Measurements from ENCODE around the gene IQSEC1.

IQSEC1 gene

DNA sequence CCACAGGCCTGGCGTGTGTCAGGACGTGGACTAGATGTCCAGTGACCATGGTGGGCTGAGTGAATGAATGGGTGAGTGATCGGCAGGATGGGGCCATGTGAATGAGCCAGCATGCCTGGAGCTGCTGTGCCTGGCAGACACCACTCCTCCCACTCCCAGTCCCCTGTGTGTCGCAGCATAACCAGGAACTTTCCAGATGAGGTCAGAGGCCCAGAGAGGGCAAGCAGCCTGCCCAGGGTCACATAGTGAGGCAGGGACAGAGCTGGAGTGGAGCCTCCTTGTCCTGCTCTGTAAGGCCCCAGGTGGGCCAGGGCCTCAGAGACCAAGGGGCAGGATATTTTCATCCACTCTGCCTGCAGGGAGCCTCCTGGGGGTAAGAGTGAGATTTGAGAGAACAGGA lies 6.4 kb downstream of the IQSEC1 start:
- no peak for DNase-seq

DNA sequence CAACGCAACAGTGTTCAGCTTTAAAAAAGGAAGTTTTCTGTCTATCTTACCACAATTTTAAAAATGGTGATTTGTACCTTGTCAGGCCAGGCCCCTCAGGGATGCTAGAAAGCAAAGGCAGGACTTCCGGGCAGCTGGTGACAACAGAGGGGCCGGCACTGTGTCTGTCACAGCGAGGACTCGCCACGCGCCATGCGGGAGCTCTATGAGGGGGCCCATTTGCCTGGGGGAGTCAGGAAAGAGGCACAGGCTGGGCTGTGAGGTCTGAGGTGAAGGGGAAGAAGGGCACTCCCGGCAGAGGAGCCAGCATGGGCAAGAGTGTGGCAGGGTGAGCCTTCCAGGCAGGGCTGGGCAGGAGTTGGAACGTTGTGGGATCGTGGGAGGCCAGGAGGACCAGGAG lies 7.0 kb downstream of the IQSEC1 start:
- no peak for DNase-seq

- DNase-seq = no peak
These were observed 7.5 kb downstream of the IQSEC1 start for GRCh38 chr3:13065727-13066126.

DNA sequence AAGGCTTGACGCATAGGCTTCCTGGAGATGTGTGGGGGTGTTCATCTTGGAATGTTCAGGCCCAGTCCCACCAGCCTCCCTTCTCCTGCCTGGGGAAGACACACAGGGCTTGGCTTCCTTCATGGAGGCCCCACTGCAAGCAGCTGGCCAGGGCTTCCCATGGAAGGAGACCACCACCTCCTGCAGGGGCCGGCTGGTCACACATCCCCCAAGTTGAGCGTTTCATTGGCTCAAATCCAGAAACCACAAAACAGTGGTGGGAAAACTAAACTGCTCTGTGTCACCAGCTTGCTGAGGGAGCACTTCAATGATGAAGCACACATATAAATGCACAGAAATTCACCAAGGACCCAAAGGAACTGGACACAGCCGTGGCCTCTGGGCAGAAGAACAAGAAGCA lies 8.3 kb downstream of the IQSEC1 start:
- no peak for DNase-seq

GRCh38 chr3:13064159-13064868 lies 8.9 kb downstream of the IQSEC1 start:
- DNase-seq = no peak

- no peak for DNase-seq
These were observed 10.0 kb downstream of the IQSEC1 start for GRCh38 chr3:13063225-13063624.

- DNase-seq = no peak
These were observed 10.6 kb downstream of the IQSEC1 start for GRCh38 chr3:13062647-13063046.

DNA sequence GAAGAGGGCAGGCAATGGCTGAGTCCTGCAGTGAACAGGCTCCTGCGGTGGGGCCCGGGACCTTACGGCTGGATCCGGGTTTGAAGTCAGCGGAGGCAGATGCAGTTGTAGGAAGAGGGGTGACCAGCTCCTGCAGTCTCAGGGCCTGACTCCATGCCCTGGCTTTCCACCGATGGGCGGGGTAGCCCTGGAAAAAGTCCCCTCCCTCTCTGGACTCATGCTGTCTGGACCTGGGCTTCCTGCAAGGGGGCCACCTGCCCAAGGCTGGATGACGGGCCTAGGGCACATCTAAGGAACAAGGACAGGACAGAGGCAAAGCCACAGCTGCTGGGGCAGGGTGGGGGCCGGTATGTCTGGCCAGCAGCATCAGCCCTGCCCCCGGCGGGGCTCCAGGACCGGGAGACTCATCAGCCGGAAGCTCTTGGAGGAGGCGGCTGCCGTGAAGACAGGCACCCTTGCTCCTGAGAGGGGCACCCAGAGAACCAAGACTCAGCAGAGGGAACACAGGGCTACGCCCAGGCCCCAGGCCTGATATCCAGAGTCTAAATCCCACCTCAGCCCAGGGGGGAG lies 12.8 kb downstream of the IQSEC1 start:
- no peak for DNase-seq

- no peak for DNase-seq
These were observed 14.7 kb downstream of the IQSEC1 start for GRCh38 chr3:13058346-13059120.

DNA sequence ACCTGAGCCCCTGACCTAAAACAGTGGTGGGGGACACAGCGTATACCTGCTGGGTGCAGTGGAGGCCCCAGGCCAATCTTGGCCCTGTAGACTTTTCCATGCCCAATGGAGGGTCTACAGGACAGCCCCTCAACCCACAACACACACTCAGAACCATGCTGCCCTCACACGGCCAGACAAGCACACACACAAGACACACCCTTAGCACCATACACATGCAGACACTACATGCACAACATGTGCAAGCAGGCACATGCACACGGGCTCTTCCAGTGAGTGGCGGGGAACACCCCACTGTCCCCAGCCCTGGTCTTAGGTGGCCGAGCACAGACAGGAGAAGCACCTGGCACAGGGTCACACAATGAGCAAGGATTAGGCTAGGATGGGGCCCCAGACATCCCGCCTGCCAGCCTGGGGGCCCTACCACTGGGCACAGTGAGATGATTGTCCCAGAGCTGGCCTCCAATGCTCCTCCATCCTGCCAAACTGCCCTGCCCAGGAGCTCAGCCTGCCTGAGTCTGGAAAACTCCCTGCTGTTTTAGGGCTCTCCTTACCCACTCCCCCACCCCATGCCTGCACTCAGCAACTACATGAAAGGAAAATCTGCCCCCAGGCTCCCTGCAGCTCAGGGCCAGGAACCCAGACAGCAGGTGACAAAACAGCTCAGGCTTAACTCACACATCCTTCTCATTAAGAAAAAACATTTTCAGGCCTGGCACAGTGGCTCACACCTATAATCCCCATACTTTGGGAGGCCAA lies 15.8 kb downstream of the IQSEC1 start:
- no peak for DNase-seq

- no peak for DNase-seq
These were observed 17.6 kb downstream of the IQSEC1 start for GRCh38 chr3:13055634-13056033.

DNA sequence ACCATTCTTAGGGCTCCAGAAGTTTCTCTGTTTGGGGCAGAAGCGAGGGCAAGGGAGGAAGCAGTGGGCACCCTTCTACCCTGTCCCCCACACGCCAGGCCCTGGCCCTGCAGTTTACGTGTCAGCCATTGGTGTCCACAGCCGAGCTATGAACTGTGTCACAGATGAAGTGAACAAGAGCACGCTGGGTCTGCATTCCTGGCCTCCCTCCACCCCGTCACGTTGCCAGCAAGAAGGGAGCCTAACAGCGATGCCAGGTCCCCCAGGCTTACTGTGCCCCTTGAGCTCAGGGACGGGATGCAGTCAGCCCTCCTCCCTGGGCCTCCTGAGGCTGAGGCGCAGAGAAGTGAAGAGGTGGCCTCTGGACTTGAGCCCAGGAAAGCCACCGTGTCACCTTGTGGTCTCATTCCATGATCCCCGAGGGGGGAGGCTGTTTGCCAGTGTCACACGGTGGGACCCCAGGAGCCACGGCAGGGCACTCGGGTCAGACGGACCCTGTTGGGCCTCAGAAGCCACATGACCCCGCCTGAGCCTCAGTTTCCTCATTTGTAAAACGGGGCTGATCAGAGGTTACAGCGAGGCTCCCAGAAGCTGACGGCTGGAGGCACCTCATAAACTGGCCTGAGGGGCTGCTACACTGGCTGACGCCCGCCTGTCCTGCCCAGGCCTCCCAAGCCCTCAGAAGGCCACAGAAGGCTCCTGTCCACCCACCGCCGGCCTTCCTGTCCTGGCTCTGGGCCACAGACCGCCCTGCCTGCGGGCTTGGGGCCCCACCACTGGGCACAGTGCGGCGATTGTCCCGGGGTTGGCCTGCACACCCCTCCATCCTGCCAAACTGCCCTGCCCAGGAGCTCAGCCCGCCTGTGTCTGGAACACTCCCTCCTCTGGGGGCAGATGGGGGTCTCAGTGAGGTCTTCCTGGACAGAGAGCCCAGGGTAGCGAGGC lies 18.6 kb downstream of the IQSEC1 start:
- DNase-seq = no peak

GRCh38 chr3:13053893-13054292 lies 19.3 kb downstream of the IQSEC1 start:
- no peak for DNase-seq

DNA sequence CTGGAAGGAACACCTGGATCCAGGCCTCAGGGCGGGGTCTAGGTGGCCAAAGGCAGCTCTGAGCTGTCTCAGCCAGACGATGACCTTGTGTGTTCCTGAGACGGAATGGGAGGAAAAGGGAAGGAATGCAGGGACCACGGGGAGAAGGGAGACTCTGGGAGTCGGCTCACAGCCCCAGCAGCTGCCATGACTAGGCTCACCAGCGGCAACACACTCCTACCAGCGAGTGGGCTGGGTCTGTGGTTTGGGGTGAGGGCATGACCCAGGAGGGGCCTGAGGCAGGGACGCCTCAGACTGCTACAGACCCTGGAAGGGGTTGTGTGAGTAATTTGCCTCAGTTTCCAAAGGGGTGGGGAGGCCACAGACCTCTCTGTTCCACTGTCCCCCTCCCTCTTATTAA lies 19.8 kb downstream of the IQSEC1 start:
- DNase-seq = no peak

- no peak for DNase-seq
These were observed 20.9 kb downstream of the IQSEC1 start for GRCh38 chr3:13052191-13052820.

DNA sequence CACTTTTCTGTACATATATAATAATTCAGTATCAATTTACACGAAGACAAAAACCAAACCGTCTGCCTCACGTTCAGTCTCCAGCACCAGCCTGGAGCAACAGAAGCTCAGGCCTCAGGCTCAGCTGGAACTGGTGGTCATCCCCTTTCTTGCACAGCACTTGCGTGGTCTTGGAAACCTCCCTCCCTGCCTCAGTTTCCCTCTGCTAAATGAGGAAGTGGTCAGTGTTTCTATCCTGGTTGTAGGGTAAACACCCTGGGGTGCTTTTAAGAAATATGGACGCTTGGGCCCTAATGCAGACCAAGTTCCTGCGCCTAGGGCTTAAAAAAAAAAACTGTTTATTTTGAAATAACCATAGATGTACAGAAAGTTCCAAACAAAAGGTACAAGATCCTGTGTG lies 21.6 kb downstream of the IQSEC1 start:
- DNase-seq = no peak

GRCh38 chr3:13051066-13051465 lies 22.2 kb downstream of the IQSEC1 start:
- DNase-seq = no peak

GRCh38 chr3:13050446-13050845 lies 22.8 kb downstream of the IQSEC1 start:
- DNase-seq = no peak

GRCh38 chr3:13049400-13049799 lies 23.8 kb downstream of the IQSEC1 start:
- no peak for DNase-seq

- no peak for DNase-seq
These were observed 25.7 kb downstream of the IQSEC1 start for GRCh38 chr3:13047296-13048165.

Measured in NCI-H2227 treated with DMSO at 0.1 percent for 48 hours (cell line).